IPS DF 4.7 (cell line): ENCODE measurements around the gene CCDC12.

Source experiments
- DNase-seq: peaks from one replicate; pipeline ENCODE4 v3.0.0-alpha.2; 2013; ENCODE audit warnings: low spot score; ENCODE audit errors: extremely low read depth

The CCDC12 gene

DNA sequence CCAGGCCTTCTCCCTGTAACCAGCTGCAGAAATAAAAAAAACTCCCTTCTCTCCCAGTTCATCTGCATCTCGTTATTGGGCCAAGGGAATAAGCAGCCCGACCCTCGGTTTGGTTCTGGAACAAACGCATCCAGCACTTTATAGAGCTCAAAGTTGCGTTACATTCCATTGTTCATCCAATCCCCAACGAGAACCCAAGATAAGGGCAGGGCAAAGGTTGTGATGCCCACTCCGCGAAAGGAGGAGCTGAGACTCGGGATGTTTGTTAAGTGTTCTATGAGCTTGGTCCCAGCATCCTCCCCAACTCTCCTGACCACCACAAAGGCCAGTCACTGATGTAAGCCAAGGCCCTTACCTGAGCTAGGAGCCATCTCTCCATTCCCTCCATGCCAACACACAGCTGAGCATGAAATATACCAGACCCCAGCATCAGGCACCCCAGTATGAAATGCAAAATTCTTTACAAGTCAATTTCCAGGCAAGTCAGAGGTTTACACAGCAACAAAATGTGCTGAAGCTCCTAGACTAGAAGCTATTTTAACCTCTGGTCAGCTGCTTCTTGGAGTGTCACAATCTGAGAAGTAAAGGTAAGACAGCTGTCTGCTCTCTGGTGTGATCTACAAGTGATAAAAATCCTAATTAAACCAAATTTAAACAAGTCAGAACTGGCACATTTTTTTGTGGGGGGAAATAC, 17.9 kb downstream of the CCDC12 start:
- no peak for DNase-seq

GRCh38 chr3:46957092-46957820, 19.3 kb downstream of the CCDC12 start:
- DNase-seq = no peak

DNA sequence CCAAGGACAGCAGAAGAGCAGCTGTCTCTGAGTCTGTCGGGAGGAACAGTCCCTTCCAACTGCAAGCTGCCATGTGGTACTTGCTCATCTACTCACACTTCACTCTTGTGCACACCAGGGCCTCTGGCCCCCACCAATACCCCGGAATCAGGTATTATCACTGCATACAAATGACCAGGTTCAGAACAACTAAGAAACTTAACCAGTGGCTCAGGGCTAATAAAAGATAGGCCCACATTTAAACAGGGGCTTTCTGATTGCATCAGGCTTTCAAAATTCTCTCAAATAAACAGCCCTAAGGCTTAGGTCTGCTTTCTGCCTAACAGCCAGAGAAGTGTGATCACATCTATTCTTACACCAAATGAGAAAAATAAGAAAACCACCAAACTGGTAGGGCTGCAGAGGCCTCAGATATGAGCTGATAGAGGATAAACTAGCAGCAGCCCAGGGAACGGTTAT, 20.7 kb downstream of the CCDC12 start:
- no peak for DNase-seq

DNA sequence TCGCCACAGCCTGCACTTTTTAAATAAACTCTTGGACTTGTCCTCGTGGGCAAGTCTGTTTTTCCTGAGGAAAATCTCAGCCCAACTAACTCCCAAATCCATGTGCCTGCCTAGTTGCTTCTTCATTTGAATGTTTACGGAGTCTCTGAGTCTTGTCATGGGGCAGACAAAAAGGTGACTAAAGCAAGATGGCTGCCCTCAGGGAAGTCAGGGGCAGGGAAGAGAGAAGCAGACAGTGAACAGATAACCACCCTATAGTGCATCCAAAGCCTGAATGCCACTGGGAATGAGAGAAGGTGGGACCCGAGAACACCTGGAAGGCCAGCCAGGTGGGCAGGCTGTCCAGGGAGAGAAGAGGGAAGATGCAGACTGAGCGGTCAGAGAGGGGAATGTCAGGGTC, 21.4 kb downstream of the CCDC12 start:
- DNase-seq = no peak

DNA sequence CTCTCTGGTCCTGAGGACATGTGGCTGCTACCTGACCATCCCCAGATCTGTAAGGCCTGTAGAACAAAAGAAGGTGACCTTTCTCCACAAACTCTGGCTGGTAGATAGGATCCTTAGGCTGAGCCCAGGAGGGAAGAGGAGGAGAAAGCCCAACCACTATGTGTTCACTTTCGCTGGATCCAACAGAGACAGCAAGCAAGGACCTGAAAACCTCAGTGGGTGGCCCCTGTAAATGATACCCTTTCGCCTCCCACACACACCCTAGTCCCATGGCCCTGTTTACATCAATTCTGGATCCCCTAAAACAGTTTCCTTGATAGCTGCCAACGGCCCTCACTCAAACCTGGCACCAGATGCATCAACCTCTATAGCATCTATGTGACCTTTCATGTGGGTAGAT, 22.4 kb downstream of the CCDC12 start:
- no peak for DNase-seq

DNA sequence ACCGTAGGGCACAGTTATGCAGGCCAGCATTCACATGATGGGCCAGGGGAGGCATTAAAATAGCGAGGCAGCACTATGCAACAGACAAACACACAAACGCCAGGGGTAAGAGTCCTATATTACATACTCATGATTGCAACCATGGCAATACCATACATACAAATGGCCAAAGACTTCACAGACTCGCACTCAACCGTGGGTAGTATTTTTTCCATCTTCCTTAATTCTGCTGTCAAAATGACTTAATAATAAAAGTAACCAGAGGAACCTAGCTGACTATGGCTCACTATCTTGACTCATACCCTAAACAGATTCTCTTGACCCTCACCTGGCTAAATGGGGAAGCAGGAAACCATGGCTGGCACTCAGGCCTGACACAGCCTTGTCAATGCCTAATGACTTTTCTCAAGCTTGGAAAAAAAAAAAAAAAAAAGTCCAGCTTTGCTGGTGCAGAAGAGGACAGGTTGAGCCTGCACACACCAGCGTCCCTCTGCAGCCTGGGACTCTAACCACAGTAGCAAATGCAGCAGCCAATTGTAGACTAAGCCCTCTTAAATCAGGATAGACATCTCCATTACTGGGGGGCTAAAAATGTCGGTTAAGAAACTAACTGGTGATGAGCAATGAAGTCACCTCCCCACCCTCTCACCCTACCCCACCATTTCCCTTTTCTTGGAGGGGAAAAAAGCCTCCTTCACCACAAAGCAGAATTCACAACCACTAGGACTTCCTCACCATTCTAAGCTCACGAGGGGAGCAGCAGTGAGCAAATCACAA, 23.1 kb downstream of the CCDC12 start:
- DNase-seq = no peak

GRCh38 chr3:46952813-46953212, 23.7 kb downstream of the CCDC12 start:
- no peak for DNase-seq

DNA sequence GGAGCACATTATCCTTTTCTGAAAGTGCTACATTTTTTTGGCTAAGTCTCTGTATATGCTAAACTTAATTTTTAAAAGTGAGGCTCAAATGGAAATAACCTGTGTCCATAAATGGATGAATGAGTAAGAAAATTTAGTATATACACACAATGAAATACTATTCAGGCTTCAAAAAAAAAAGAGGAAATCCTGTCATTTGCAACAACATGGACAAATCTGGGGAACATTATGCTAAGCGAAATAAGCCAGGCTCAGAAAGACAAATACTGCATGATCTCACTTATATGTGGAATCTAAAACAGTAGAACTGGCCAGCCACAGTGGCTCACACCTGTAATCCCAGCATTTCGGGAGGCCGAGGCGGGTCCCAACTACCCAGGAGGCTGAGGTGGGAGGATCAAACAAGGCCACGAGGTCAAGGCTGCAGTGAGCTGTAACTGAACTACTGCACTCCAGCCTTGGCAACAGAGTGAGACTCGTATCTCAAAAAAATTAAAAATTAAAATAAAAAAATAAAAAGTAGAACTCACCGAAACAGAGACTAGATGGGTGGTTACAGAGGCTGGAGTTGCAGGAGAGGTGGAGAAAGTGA, 25.8 kb downstream of the CCDC12 start:
- no peak for DNase-seq

DNA sequence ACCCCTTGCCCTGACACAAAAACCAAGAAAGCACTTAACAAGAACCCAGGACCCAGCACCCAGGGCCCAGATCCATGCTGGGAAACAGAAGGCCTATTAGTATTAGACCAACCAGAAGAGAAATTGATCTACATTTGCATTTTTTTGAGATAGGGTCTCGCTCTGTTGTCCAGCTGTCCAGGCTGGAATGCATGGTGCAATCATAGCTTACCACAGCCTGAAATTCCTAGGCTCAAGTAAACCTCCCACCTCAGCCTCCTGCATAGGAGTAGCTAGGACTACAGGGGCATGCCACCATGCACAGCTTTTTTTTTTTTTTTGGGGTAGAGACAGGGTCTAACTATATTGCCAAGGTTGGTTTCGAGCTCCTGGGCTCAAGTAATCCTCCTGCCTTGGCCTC, 26.4 kb downstream of the CCDC12 start:
- DNase-seq = no peak

DNA sequence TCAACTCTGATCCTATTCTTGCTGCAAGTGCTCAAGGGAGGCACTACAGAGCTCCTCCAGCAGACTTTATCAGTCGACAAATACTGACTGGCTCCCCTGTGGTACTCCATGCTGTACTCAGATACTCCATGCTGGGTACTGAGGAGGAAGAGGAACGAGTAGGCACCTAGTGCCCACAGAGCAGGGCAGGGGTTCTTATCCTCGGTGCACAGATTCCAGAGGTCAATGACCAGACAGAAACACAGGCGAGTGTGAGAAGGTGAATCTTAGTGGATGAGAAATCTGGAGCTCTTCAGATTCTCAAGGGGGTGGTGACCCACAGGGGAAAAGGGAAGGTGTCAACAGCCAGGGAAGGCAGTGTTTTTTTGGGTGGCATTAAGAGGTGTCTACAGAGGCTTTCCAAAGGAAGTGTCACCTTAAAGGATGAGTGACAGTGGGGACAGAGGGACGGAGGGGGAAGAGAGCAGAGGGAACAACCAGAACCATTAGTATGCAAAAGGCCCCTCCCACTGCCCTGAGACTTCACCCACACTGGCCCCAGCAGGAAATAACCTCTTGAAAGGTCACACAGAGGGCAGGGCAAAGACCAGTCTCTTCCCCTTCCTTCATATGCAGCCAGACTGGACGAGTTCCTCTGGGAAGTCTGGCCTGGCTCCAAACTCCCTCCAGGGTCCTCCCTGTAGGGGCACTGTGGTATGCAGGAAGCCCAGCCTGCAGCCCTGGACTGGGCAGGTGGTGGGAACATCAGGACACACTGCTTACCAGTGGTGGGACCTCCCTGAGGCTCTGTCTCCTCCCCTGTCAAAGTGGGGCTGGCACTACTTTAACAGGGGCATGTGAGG, 27.5 kb downstream of the CCDC12 start:
- no peak for DNase-seq

GRCh38 chr3:46947981-46948791, 28.4 kb downstream of the CCDC12 start:
- DNase-seq = no peak

GRCh38 chr3:46947546-46947901, 29.0 kb downstream of the CCDC12 start:
- DNase-seq = no peak

DNA sequence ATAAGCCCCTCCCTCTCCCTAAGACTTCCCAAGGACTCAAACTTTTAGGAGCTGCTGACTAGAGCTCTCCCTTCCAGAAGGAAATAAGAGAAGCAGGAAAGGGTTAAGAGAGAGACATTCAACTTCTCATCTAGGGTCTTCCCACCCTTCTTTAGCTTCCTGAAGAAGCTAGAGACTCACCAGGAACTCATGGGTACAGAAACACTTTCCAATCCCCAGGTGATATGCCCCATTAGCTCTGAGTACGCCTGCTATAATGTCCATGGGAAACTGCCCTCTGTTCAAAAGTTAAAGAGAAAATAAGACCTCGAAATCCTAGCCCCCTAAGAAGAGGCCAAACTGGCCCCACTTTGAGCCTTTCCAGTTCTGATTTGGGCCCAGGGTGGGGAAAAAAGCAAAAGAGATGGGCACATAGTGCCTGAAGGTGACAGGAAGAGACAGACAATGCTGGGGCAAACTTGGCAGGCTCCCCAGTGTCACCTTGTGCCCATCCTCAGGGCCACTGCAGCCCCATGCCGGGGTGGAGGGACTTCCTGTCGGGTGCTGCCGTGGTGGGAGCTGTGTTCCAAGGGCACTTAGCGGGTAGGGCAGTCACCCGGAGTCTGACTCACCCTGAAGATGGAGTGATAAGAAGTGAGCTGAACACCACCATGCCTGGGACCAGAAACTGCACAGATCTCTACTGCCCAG, 29.5 kb downstream of the CCDC12 start:
- no peak for DNase-seq

GRCh38 chr3:46946416-46946815, 30.1 kb downstream of the CCDC12 start:
- DNase-seq = no peak

- DNase-seq = no peak
Measured at GRCh38 chr3:46944191-46944590, 32.4 kb downstream of the CCDC12 start.

GRCh38 chr3:46943237-46944187, 33.0 kb downstream of the CCDC12 start:
- DNase-seq = no peak

DNA sequence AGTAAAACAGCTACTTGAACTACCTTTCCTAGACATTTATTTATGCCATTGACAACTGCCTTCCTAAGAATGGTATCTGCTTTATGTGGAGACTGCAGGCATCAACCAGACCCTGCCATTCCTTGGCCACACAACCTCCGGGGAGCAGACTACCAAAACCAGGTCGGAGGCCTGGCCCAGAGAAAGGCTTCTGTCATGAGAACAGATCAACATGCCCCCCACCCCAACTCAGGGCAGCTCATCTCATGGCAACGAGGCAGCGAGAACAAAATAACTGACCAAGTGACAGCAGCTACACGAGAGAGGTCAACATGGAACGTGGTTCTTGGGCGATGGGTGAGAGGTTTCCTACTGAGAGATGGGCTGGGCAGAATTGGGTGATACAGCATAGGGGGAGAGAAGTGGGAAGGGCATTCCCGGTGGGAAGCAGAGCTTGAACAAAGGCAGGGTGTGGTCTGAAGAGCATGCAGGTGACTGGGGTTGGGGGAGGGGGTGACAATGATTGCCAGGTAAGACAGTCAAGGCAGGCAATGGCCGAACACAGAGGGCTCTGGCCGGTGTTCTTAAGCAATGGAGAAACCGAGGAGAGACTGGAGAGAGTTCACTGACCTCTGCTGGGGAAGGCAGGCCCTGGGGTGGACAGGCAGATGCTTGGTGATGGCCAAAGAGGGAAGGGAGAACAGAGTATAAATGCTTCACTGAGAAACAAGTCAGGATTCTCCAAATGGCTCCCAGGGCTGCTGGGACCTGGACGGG, 33.9 kb downstream of the CCDC12 start:
- DNase-seq = no peak

DNA sequence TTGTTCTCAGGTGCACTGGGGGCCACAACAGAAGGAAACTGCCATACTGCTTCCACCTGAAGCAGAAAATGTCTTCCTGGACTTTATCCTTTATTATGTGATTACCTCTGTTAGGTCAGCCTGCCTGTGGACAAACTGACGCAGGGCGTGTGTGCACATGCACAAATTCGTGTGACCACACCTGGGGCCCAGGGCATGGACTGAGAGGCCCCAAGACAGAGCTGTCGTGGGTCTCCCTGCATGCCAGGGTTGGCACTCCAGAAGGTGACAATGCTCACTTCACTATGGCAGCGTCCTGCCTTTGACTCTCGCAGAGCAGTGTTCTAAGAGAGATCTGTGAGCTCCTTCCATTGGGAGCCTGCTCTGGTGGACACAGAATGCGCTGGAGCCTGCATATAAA, 34.5 kb downstream of the CCDC12 start:
- no peak for DNase-seq
